ENCODE data around the gene SRGAP1.

The SRGAP1 gene

GRCh38 chr12:63964301-63964700 is 119.8 kb downstream of the SRGAP1 start:
- DNase-seq (ENCODE audit: low read depth in 1 of 2, low spot score in 1 of 2) = no peak

- DNase-seq (ENCODE audit: low read depth in 1 of 2, low spot score in 1 of 2) = no peak
These were observed 121.6 kb downstream of the SRGAP1 start for GRCh38 chr12:63965936-63966605.

GRCh38 chr12:63966606-63966975 is 122.1 kb downstream of the SRGAP1 start:
- DNase-seq (ENCODE audit: low read depth in 1 of 2, low spot score in 1 of 2) = no peak

- no peak for DNase-seq (ENCODE audit: low read depth in 1 of 2, low spot score in 1 of 2)
These were observed 123.1 kb downstream of the SRGAP1 start for GRCh38 chr12:63967358-63968145.

GRCh38 chr12:63968673-63969072 is 124.2 kb downstream of the SRGAP1 start:
- no peak for DNase-seq (ENCODE audit: low read depth in 1 of 2, low spot score in 1 of 2)

GRCh38 chr12:63976902-63977395 is 132.4 kb downstream of the SRGAP1 start:
- DNase-seq (ENCODE audit: low read depth in 1 of 2, low spot score in 1 of 2) = no peak

GRCh38 chr12:63977441-63977840 is 132.9 kb downstream of the SRGAP1 start:
- DNase-seq (ENCODE audit: low read depth in 1 of 2, low spot score in 1 of 2) = no peak

- no peak for DNase-seq (ENCODE audit: low read depth in 1 of 2, low spot score in 1 of 2)
These were observed 134.0 kb downstream of the SRGAP1 start for GRCh38 chr12:63978519-63978918.

- no peak for DNase-seq (ENCODE audit: low read depth in 1 of 2, low spot score in 1 of 2)
These were observed 135.7 kb downstream of the SRGAP1 start for GRCh38 chr12:63980211-63980610.

- DNase-seq (ENCODE audit: low read depth in 1 of 2, low spot score in 1 of 2) = no peak
These were observed 136.8 kb downstream of the SRGAP1 start for GRCh38 chr12:63981343-63981742.

GRCh38 chr12:63982604-63983295 is 138.2 kb downstream of the SRGAP1 start:
- no peak for DNase-seq (ENCODE audit: low read depth in 1 of 2, low spot score in 1 of 2)

- DNase-seq (ENCODE audit: low read depth in 1 of 2, low spot score in 1 of 2) = no peak
These were observed 141.0 kb downstream of the SRGAP1 start for GRCh38 chr12:63985456-63985855.

- no peak for DNase-seq (ENCODE audit: low read depth in 1 of 2, low spot score in 1 of 2)
These were observed 141.4 kb downstream of the SRGAP1 start for GRCh38 chr12:63985945-63986344.

GRCh38 chr12:63989301-63989845 is 144.9 kb downstream of the SRGAP1 start:
- DNase-seq (ENCODE audit: low read depth in 1 of 2, low spot score in 1 of 2) = no peak

- DNase-seq (ENCODE audit: low read depth in 1 of 2, low spot score in 1 of 2) = no peak
These were observed 146.5 kb downstream of the SRGAP1 start for GRCh38 chr12:63990828-63991547.

GRCh38 chr12:63994704-63995103 is 150.2 kb downstream of the SRGAP1 start:
- DNase-seq (ENCODE audit: low read depth in 1 of 2, low spot score in 1 of 2) = no peak

GRCh38 chr12:63995512-63995911 is 151.0 kb downstream of the SRGAP1 start:
- no peak for DNase-seq (ENCODE audit: low read depth in 1 of 2, low spot score in 1 of 2)

GRCh38 chr12:63996556-63996955 is 152.1 kb downstream of the SRGAP1 start:
- DNase-seq (ENCODE audit: low read depth in 1 of 2, low spot score in 1 of 2) = no peak

GRCh38 chr12:63997198-63997597 is 152.7 kb downstream of the SRGAP1 start:
- DNase-seq (ENCODE audit: low read depth in 1 of 2, low spot score in 1 of 2) = no peak

- no peak for DNase-seq (ENCODE audit: low read depth in 1 of 2, low spot score in 1 of 2)
These were observed 154.1 kb downstream of the SRGAP1 start for GRCh38 chr12:63998584-63998983.

- no peak for DNase-seq (ENCODE audit: low read depth in 1 of 2, low spot score in 1 of 2)
These were observed 155.4 kb downstream of the SRGAP1 start for GRCh38 chr12:63999853-64000252.

Data from activated CD4-positive, alpha-beta T cell treated with anti-CD3 and anti-CD28 coated beads, Interleukin-2, amount 50 U/mL, for 24 hours (primary cell).